Ishikawa (cell line): Measurements from ENCODE around the gene EPB41L5.

ENCODE experiments used
- CEBPB ChIP-seq: IDR thresholded peaks from 2 replicates; pipeline ENCODE4 v1.6.1; 2012
- CREB1 ChIP-seq: IDR thresholded peaks from 2 replicates; pipeline ENCODE4 v1.6.1; 2012; ENCODE audit warnings: low read depth
- EGR1 ChIP-seq: IDR thresholded peaks from 2 replicates; pipeline ENCODE4 v1.6.1; 2012
- EP300 ChIP-seq: IDR thresholded peaks from 2 replicates; pipeline ENCODE4 v1.6.1; 2012; ENCODE audit warnings: borderline replicate concordance
- FOXM1 ChIP-seq: IDR thresholded peaks from 2 replicates; pipeline ENCODE4 v1.6.1; 2012; ENCODE audit warnings: low read depth, borderline replicate concordance
- MAX ChIP-seq: IDR thresholded peaks from 2 replicates; pipeline ENCODE4 v1.6.1; 2012
- NFIC ChIP-seq: IDR thresholded peaks from 2 replicates; pipeline ENCODE4 v1.6.1; 2012
- RAD21 ChIP-seq: IDR thresholded peaks from 2 replicates; pipeline ENCODE4 v1.6.1; 2012; ENCODE audit warnings: low read depth
- REST ChIP-seq: IDR thresholded peaks from 2 replicates; pipeline ENCODE4 v1.6.1; 2012; ENCODE audit warnings: low read depth, mild to moderate bottlenecking
- TAF1 ChIP-seq: IDR thresholded peaks from 2 replicates; pipeline ENCODE4 v1.6.1; 2012; ENCODE audit warnings: low read depth, mild to moderate bottlenecking
- TCF12 ChIP-seq: IDR thresholded peaks from 2 replicates; pipeline ENCODE4 v1.6.1; 2012; ENCODE audit warnings: low read depth
- TEAD4 ChIP-seq: IDR thresholded peaks from 2 replicates; pipeline ENCODE4 v1.6.1; 2012
- USF1 ChIP-seq: IDR thresholded peaks from 2 replicates; pipeline ENCODE4 v1.6.1; 2012
- YY1 ChIP-seq: IDR thresholded peaks from 2 replicates; pipeline ENCODE4 v1.6.1; 2012; ENCODE audit warnings: low read depth
- ZBTB7A ChIP-seq: IDR thresholded peaks from 2 replicates; pipeline ENCODE4 v1.6.1; 2012; ENCODE audit warnings: low read depth

Gene EPB41L5

GRCh38 chr2:120195553-120195952, 182.7 kb downstream of the EPB41L5 start:
- TF ChIP-seq TEAD4 (no peak), TCF12 (no peak), FOXM1 (no peak), YY1 (no peak), CEBPB (no peak), EGR1 (no peak)

GRCh38 chr2:120203251-120204021, 190.6 kb downstream of the EPB41L5 start:
- TF ChIP-seq EP300: no peak
- TF ChIP-seq MAX: no peak
- TF ChIP-seq RAD21: no peak
- no peak for TF ChIP-seq FOXM1
- no peak for TF ChIP-seq ZBTB7A
- no peak for TF ChIP-seq YY1
- no peak for TF ChIP-seq EGR1
- TF ChIP-seq TCF12: no peak

- TF ChIP-seq REST (no peak), YY1 (no peak), FOXM1 (no peak), CEBPB (no peak), ZBTB7A (no peak), TEAD4 (no peak), MAX (no peak), TAF1 (no peak), CREB1 (no peak), USF1 (no peak), NFIC (no peak), TCF12 (no peak), EGR1 (no peak)
Observed at GRCh38 chr2:120204022-120204405, 191.1 kb downstream of the EPB41L5 start.

GRCh38 chr2:120204417-120204816, 191.5 kb downstream of the EPB41L5 start:
- TF ChIP-seq TAF1 (no peak), FOXM1 (no peak), CREB1 (no peak), ZBTB7A (no peak), YY1 (no peak), TCF12 (no peak), NFIC (no peak)

- no peak for TF ChIP-seq USF1
Observed at GRCh38 chr2:120204945-120205670, 192.2 kb downstream of the EPB41L5 start.

- TF ChIP-seq MAX: no peak
- TF ChIP-seq RAD21: peak; percentile 44; the same call in 1 of the 2 replicates
- TF ChIP-seq CEBPB: no peak
- no peak for TF ChIP-seq FOXM1
- TF ChIP-seq TAF1: no peak
- no peak for TF ChIP-seq EP300
- TF ChIP-seq YY1: no peak
- no peak for TF ChIP-seq EGR1
Observed at GRCh38 chr2:120206022-120206581, 193.2 kb downstream of the EPB41L5 start.
